ENCODE data around the gene NUBP2. TPM values are rescaled to one million over a fixed set of nuclear protein-coding genes. Genes with fewer than 3 reads are reported as not detected.

Gene NUBP2
- total and polyA plus RNA-seq, 2 donors (not counting 1 experiment from before 2014, with no cell fraction given): 13.5 to 43.6 TPM

DNA sequence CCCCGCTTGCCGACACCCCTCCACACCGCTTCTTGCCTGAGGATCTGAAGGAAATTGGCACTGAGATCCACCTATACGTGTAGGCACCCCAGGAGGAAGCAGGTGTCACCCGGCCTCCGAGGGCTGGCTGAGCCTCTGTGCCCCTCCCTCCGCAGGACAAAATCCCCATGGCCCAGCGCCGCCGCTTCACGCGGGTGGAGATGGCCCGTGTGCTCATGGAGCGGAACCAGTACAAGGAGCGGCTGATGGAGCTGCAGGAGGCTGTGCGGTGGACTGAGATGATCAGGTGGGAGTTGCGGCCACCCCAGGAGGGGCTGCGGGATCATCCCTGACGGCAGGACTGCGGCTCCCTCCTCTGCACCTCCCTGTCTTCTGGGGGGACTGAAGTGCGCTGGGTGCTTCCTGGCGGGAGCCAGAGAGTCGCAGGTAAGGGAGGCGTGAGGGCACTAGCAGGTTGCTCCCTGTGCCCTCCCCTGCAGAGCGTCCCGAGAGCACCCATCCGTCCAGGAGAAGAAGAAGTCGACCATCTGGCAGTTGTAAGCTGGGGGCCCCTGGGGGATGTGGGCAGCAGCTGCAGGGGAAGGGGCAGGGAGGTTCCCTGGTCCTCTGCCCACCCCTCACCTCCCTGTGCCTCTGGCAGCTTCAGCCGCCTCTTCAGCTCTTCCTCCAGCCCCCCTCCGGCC is 20.4 kb upstream of the NUBP2 start:
- no peaks in the 10 kb centered on the region for H3K79me2 ChIP-seq (ENCODE audit: control insufficient read depth, insufficient read depth, low read length)
- H4K20me1 ChIP-seq (ENCODE audit: control insufficient read depth, extremely low read depth, insufficient read depth, low read length): no peaks in the 10 kb centered on the region
- no peak for DNase-seq (ENCODE audit: low read depth in 2 of 2)
- H3K4me2 ChIP-seq (ENCODE audit: extremely low read depth, insufficient read depth, low read length): no peak overlapping the region
- no peak for TF ChIP-seq EZH2 (IDR thresholded peaks at IDR 0.05; ENCODE audit: low read length, missing control alignments)
- TF ChIP-seq, protein P1, sequence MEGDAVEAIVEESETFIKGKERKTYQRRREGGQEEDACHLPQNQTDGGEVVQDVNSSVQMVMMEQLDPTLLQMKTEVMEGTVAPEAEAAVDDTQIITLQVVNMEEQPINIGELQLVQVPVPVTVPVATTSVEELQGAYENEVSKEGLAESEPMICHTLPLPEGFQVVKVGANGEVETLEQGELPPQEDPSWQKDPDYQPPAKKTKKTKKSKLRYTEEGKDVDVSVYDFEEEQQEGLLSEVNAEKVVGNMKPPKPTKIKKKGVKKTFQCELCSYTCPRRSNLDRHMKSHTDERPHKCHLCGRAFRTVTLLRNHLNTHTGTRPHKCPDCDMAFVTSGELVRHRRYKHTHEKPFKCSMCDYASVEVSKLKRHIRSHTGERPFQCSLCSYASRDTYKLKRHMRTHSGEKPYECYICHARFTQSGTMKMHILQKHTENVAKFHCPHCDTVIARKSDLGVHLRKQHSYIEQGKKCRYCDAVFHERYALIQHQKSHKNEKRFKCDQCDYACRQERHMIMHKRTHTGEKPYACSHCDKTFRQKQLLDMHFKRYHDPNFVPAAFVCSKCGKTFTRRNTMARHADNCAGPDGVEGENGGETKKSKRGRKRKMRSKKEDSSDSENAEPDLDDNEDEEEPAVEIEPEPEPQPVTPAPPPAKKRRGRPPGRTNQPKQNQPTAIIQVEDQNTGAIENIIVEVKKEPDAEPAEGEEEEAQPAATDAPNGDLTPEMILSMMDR (conservative IDR thresholded peaks at IDR 0.05 in 1 of 2, IDR thresholded peaks at IDR 0.05 in 1 of 2; ENCODE audit: low read depth in 1 of 2, low read length in 2 of 2): no peak
- H2AFZ ChIP-seq (ENCODE audit: low read length): no peak overlapping the region
- H3K27me3 ChIP-seq (ENCODE audit: control insufficient read depth, insufficient read depth, low read length): no peaks in the 10 kb centered on the region
- H3K27ac ChIP-seq (ENCODE audit: insufficient read depth, low read length): no peak overlapping the region
- peaks cover 41% of the 10 kb centered on the region for H3K36me3 ChIP-seq (ENCODE audit: control insufficient read depth, insufficient read depth, low read length)
- H3K4me1 ChIP-seq (ENCODE audit: control insufficient read depth, extremely low read depth, insufficient read depth, low read length): no peaks in the 10 kb centered on the region
- no peaks in the 10 kb centered on the region for H3K9me3 ChIP-seq (ENCODE audit: control insufficient read depth, insufficient read depth, low read depth, low read length)
- no peak overlapping the region for H3K9ac ChIP-seq (ENCODE audit: insufficient read depth, low read length)
- no peak overlapping the region for H3K4me3 ChIP-seq (replicated peaks in 1 of 4; ENCODE audit: control extremely low read depth in 1 of 4, insufficient read depth in 1 of 4, low read depth in 3 of 4, low read length in 4 of 4)

GRCh38 chr16:1762879-1763520 is 19.8 kb upstream of the NUBP2 start:
- no peak overlapping the region for H3K27ac ChIP-seq (ENCODE audit: insufficient read depth, low read length)
- H3K4me2 ChIP-seq (ENCODE audit: extremely low read depth, insufficient read depth, low read length): no peak overlapping the region
- DNase-seq (ENCODE audit: low read depth in 2 of 2): no peak
- H3K27me3 ChIP-seq (ENCODE audit: control insufficient read depth, insufficient read depth, low read length): no peaks in the 10 kb centered on the region
- no peaks in the 10 kb centered on the region for H3K4me1 ChIP-seq (ENCODE audit: control insufficient read depth, extremely low read depth, insufficient read depth, low read length)
- no peak overlapping the region for H3K4me3 ChIP-seq (replicated peaks in 1 of 4; ENCODE audit: control extremely low read depth in 1 of 4, insufficient read depth in 1 of 4, low read depth in 3 of 4, low read length in 4 of 4)
- no peak for TF ChIP-seq EZH2 (IDR thresholded peaks at IDR 0.05; ENCODE audit: low read length, missing control alignments)
- TF ChIP-seq, protein P1 (conservative IDR thresholded peaks at IDR 0.05 in 1 of 2, IDR thresholded peaks at IDR 0.05 in 1 of 2; ENCODE audit: low read depth in 1 of 2, low read length in 2 of 2): no peak
- no peaks in the 10 kb centered on the region for H4K20me1 ChIP-seq (ENCODE audit: control insufficient read depth, extremely low read depth, insufficient read depth, low read length)
- H2AFZ ChIP-seq (ENCODE audit: low read length): no peak overlapping the region
- H3K36me3 ChIP-seq (ENCODE audit: control insufficient read depth, insufficient read depth, low read length): peaks cover 44% of the 10 kb centered on the region
- no peaks in the 10 kb centered on the region for H3K9me3 ChIP-seq (ENCODE audit: control insufficient read depth, insufficient read depth, low read depth, low read length)
- no peak overlapping the region for H3K9ac ChIP-seq (ENCODE audit: insufficient read depth, low read length)
- no peaks in the 10 kb centered on the region for H3K79me2 ChIP-seq (ENCODE audit: control insufficient read depth, insufficient read depth, low read length)

- no peaks in the 10 kb centered on the region for H3K27me3 ChIP-seq (ENCODE audit: control insufficient read depth, insufficient read depth, low read length)
- no peak for TF ChIP-seq EZH2 (IDR thresholded peaks at IDR 0.05; ENCODE audit: low read length, missing control alignments)
- TF ChIP-seq, protein P1 (conservative IDR thresholded peaks at IDR 0.05 in 1 of 2, IDR thresholded peaks at IDR 0.05 in 1 of 2; ENCODE audit: low read depth in 1 of 2, low read length in 2 of 2): peak in 1 of 2 donors; percentile 34
- H3K9me3 ChIP-seq (ENCODE audit: control insufficient read depth, insufficient read depth, low read depth, low read length): no peaks in the 10 kb centered on the region
- no peak overlapping the region for H3K27ac ChIP-seq (ENCODE audit: insufficient read depth, low read length)
- no peak overlapping the region for H3K9ac ChIP-seq (ENCODE audit: insufficient read depth, low read length)
- H4K20me1 ChIP-seq (ENCODE audit: control insufficient read depth, extremely low read depth, insufficient read depth, low read length): no peaks in the 10 kb centered on the region
- H3K36me3 ChIP-seq (ENCODE audit: control insufficient read depth, insufficient read depth, low read length): peaks cover 51% of the 10 kb centered on the region
- H3K4me3 ChIP-seq (replicated peaks in 1 of 4; ENCODE audit: control extremely low read depth in 1 of 4, insufficient read depth in 1 of 4, low read depth in 3 of 4, low read length in 4 of 4): no peak overlapping the region
- no peaks in the 10 kb centered on the region for H3K79me2 ChIP-seq (ENCODE audit: control insufficient read depth, insufficient read depth, low read length)
- H2AFZ ChIP-seq (ENCODE audit: low read length): no peak overlapping the region
- no peak overlapping the region for H3K4me2 ChIP-seq (ENCODE audit: extremely low read depth, insufficient read depth, low read length)
- H3K4me1 ChIP-seq (ENCODE audit: control insufficient read depth, extremely low read depth, insufficient read depth, low read length): no peaks in the 10 kb centered on the region
- DNase-seq (ENCODE audit: low read depth in 2 of 2): peak; percentile 25 to 35
Observed at GRCh38 chr16:1763521-1764511, 18.9 kb upstream of the NUBP2 start.

All from fibroblast of lung (primary cell).